HG03066 (cell line): ENCODE data around the gene PLGRKT.
"Not testable (repeated sequence)": the region's sequence is repeated elsewhere in the genome, so short reads cannot be mapped to it uniquely, and the experiment has no call there.

Experiments used
- ATAC-seq: cut with Tn5 transposase; IDR thresholded peaks from one replicate; pipeline ENCODE4 v1.9.1; 2021; ENCODE audit warnings: low read depth; ENCODE audit not compliant: unreplicated experiment

Gene PLGRKT

DNA sequence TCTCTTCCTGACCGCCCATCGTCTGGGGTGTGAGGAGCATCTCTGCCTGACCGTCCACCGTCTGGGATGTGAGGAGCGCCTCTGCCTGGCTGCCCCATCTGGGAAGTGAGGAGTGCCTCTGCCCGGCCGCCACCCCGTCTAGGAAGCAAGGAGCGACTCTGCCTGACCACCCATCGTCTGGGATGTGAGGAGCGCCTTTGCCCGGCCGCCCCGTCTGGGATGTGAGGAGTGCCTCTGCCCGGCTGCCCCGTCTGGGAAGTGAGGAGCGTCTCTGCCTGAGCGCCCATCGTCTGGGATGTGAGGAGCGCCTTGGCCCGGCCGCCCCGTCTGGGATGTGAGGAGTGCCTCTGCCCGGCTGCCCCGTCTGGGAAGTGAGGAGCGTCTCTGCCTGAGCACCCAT, 4.4 kb downstream of the PLGRKT start:
- not testable (repeated sequence) for ATAC-seq

DNA sequence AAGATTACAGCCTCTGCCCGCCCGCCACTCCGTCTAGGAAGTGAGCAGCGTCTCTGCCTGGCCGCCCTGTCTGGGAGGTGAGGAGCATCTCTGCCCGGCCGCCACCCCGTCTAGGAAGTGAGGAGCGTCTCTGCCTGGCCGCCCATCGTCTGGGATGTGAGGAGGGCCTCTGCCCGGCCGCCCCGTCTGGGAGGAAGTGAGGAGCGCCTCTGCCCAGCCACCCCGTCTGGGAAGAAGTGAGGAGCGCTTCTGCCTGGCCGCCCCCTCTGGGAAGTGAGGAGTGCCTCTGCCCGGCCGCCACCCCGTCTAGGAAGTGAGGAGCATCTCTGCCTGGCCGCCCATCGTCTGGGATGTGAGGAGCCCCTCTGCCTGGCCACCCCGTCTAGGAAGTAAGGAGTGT, 4.8 kb downstream of the PLGRKT start:
- not testable (repeated sequence) for ATAC-seq

DNA sequence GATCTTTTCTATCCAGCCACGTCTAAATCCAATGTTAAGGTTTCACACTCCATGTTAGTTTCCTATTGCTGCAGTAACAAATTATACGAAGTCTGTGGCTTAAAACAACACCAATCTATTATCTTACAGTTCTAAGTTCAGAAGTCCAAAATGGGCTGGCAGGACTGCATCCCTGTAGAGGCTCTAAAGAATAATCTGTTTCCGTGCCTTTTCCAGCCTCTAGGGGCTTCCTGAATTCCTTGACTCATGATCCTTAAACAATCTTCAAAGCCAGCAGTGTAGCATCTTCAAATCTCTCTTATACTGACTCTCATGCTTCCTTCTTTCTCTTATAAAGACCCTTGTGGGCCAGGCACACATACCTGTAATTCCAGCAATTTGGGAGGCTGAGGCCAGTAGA, 6.8 kb downstream of the PLGRKT start:
- no peak for ATAC-seq

DNA sequence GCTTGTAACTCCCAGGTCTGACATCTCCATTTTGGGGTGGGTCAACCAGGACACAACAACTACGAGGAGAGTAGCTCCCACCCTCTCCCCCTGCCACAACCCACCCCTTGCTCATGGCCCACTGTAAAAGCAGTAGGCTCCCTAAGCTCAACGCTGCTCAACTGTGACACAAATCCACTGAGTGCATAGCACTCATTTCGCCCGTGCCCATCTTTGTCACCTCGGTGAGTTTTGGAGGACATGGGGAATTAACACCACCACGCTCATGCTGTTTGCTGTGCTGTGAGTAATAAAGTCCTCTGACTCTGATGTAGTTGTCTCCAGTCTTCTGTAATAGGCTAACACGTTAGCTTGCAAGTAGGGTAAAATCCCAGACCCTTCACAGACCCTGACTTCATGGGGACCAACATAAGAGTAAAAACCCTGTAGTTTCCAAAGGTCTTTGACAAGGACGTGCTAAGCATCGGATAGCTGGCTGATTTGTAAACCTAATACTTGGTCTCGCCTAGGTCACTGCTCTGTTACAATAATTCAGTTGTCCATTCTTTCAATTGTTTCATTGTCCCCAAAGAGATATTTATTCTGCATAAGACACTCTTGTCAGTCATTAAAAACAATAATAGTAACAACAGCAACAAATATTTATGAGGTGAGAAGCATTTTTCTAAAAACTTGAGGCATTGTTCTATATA, 7.7 kb downstream of the PLGRKT start:
- no peak for ATAC-seq

DNA sequence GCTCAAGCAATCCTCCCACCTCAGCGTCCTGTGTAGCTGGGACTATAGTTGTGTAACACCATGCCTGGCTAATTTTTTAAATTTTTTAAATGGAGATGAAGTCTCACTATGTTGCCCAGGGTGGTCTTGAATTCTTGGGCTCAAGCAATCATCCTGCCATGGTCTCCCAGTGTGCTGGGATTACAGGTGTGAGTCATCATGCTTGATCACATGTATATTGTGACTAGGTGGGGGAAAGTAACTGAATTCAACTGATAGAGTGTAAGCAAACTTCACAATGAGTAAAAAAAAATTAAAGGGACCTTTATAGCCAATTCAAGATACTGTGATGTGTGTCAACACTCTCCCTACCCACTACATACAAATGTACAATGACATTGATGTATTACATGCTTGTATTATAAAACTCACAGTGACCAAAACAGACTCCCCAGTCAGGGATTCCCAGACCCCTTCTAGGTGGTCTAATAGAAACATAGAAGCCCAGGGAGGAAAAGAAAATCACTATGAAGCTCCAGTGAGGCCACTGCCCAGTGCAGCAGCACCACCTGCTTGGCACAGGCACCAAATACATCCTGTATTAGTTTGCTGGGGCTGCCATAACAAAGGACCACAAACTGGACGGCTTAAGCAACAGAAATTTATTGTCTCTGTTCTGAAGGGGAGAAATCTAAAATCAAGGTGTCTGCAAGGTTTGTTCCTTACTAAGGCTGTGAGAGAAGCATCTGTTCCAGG, 8.8 kb downstream of the PLGRKT start:
- ATAC-seq, result no peak

DNA sequence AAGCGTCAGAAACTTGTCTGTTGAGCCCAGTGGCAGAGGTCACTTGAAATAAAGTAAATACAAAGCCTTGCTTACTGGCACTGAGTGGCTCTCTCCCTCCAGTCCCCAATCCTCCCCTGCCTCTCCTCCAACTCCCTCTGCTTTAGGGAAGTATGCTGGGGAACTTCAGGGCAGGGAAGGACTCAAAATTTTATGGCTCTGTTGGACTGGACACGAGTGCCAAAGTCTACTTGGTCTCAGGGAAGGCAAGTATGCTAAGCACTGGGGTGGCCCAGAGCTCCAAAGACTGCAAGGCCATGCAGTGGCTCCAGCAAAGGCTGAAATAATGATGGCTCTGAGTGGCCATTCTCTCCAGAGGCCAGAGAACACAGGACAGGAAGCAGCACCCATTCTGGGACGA, 9.6 kb downstream of the PLGRKT start:
- no peak for ATAC-seq

DNA sequence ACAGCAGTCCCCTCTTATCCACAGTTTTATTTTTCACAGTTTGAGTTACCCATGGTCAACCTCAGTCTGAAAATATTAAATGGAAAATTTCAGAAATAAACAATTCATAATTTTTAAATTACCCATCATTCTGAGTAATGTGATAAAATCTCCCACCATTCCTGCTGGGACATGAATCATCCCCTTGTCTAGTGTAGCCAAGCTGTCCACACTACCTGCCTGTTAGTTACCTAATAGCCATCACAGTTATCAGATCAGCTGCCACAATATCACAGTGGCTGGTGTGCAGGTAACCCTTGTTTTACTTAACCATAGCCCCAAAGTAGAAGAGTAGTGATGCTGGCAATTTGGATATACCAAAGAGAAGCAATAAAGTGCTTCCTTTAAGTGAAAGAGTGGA, 10.7 kb downstream of the PLGRKT start:
- ATAC-seq, result no peak

DNA sequence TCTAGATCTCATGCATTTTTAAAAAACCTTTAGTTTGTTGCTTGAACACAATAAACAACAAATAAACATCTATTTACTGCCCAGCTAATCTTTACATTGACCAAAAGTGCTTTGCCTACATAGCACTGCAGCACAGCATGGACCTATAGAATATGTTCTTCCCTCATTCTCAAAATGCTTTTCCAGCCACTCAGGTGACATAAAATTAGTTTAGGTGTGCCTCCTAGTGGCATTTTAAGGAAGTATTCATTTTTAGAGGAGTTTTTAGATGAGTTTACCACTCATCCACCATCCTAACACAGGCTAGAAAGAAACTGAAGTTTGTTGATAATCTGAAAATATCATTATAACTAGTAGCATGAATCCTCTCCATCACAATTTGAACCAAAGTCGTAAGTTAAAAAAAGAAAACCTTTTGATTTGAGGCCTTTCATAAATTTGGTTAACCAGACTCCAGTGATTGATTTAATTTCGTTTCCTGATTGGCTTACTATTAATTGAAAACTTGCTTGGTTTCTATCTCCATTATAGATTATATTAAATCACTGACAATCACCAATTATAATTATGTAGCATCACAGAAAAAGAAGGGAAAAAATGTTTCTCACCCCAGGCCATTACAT, 12.6 kb downstream of the PLGRKT start:
- ATAC-seq, result no peak

DNA sequence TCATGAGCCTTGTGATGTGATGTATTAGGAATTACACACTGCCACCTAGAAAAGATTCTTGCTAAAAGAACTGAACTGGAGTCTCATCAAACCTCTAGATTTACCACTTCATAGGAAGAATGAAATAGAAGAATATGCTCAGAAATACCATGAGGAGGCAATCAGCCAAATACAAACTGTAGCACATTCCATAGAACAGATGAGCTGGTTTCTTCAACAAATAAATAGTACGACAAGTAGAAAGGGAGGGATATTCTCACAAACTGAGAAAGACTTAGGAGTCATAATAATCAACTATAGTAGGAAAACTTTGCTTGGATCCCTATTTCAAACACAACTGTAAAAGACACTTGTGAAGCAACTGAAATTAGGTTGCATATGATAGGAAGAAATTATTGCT, 15.4 kb downstream of the PLGRKT start:
- ATAC-seq, result no peak

DNA sequence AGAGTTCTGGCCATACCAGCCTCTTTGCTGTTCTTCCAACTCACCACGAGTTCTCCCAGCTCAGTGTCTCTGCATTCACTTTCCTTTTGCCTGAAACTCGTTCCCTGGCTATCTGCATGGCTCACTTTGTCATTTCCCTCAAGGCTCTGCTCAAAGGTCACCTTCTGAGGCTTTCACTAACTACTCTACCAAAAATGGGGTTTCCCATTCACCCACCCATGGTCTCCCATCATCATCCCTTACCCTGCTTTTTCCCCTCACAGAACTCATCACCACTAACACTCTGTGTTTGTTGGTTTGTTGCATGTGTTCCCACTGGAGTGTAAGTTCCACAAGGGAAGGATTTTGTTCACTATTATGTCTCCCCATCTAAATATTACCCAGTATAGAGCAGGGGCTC, 16.6 kb downstream of the PLGRKT start:
- ATAC-seq, result no peak

DNA sequence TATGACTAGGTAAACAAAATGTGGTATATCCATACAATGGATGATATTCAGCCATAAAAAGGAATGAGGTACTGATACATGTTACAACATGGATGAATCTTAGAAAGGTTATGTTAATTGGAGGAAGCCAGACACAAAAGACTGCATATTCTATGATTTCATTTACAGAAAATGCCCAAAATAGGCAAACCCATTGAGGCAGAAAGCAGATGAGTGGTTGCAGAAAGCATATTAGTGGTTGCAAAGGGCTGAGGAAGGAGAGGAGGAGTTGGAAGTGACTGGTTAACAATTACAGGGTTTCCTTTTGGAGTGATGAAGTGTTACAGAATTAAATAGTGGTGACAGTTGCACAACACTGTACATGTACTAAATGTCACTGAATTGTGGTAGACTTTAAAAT, 17.7 kb downstream of the PLGRKT start:
- no peak for ATAC-seq

DNA sequence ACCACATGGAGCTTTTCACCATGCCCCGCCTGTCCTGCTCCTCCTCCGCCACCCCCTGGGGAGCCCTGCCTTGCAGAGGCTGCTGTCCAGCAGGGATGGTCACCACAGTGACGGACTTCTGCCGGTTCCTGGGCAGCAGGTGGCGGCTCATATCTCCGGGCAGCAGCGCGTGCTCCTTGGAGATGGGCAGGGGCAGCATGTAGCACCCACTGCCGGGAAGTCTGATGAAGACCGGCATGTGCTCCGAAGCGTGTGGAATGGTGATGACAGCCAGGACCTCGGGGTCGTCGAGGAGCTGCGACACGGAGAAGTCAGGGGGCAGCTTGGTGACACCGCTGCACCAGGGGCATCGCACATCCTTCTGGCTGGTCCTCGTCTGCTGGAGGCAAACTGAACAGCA, 19.2 kb downstream of the PLGRKT start:
- no peak for ATAC-seq

DNA sequence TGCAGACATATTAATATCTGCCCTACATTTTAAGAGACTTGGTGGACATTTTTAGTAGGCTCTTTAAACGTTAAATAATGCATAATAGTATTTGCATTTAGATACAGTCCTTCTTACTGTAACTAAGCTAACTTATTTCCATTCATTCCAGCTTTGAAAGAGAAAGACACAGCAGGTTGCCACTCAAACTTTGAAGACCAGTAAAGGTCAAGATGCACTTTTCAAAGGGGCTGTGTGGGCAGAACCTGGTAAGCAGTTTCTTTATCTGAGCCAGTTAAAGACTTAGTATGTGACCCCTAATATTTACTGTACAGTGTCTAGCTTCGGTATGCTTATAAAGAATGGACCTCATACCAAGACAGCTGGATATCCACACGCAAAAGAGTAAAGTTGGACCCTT, 20.8 kb downstream of the PLGRKT start:
- no peak for ATAC-seq

DNA sequence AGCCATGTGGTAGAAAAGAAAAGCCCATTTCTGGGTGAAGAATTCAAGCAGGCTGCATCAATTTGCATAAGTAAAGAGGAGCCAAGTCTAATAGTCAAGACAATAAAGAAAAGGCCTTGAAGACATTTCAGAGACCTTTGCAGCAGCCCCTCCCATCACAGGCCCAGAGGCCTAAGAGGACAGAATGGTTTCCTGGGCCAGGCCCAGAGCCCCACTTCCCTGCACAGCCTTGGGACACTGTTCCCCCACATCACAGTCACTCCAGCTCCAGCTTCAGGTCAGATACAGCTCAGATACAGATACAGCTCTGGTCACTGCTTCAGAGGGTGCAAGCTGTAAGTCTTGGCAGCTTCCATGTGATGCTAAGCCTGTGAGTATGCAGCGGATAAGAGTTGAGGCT, 29.1 kb downstream of the PLGRKT start:
- no peak for ATAC-seq

DNA sequence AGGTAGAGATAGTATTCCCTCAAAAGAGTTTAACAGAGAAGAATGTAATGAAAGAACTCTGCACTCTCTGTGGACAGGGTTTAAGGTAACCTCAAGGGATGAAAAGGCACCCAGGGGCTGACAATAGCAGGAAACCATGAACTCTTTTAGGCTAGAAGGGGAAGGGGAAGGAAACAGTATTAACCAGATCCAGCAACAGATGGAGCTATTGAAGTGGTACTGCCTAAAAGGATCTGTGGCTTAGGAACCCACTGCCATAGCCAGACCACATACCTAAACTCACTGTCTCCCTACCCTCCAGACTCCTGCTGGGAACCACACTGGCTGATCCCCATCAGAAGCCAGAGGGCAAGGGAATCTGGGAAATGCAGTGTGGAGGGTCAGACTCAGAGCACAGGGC, 35.5 kb downstream of the PLGRKT start:
- ATAC-seq, result no peak

DNA sequence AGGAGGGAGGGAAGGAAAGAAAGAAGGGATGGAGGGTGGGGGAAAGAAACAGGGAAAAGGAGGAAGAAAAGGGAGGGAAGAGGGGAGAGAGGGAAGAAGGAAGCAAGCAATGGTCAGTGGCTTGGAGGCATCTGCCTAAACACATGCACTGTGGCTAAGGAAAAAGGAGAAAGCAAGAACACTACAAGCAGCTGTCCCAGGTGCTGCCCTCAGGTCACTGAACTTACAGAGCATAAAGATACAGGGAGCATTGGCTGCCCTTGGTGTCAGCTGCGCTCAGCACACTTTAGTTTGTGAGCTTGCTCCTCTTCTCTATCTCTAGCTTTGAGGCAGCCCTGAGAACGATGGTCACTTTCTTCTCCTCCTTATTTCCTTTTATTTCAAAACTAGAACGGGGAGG, 40.2 kb downstream of the PLGRKT start:
- ATAC-seq, result not testable (repeated sequence)

DNA sequence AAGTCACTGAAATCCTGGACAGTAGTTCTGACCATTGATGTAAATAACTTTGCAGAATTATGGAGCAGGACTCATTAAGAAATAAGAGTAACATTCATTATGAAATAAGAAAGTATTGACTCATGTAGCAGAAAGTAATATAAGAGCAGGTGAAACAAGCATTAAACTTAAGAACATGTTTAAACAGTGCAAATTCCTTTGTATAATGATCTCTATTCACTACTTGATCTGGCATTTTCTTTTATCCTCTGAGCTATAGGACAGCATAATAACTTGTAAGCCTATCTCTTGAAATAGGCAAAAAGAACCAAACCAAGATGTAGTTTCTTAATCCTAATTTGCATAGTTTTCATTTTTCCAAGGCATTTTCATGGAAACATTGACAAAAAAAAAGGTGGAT, 42.3 kb downstream of the PLGRKT start:
- ATAC-seq, result no peak

DNA sequence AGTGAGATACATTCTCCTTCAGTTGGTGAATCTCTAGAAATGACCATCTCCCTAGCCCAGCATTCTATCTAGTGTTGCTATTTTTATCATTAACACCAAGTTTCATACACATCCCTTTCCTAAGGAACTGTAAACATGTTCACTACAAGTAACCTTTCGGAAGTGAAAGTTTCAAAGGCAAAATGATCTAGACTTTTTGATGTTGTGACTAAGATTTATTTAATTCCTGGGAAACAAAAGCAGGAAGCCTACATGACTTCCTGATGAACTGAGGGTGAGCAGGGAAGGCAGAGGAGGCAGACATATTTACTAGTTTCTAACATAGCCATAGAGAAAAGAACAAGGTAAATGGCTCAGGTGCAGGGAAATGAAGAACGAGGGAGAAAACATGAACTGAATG, 43.7 kb downstream of the PLGRKT start:
- ATAC-seq, result not testable (repeated sequence)

DNA sequence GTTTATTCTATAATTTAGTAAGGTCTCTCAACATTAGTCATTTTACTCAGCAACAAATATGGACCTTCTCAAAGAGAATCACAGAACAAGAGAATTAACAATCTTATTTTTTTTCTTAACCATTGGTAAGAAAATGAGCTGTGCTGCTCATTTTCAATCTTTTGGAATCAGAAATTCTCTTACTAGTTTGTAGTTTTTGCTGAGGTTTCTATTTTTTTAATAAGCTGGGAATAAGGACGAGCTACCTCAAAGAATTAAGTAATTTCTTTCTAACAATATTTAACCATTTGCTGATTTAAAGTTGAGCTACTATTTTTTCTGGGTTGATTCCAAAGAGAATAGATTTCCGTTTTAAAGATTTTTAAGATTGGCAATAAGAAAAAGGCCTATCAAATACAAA, 44.2 kb downstream of the PLGRKT start:
- ATAC-seq, result no peak

DNA sequence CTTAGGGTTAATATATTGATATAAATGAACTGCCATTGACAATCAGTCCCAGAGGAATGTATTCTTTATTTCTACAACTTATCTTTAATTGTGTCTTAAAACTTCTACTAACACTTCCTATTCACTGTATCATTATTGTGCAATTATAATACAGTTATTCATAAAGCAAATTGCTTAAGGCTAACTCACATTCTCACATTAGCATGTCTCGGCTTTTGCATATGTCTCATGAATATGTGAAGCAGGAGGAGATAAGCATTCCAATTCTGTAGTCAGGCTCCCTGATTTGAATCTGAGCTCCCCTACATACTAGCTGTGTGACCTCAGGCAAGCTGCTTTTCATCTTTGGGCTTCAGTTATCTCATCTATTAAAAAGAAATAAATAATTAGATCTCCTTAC, 45.4 kb downstream of the PLGRKT start:
- no peak for ATAC-seq

DNA sequence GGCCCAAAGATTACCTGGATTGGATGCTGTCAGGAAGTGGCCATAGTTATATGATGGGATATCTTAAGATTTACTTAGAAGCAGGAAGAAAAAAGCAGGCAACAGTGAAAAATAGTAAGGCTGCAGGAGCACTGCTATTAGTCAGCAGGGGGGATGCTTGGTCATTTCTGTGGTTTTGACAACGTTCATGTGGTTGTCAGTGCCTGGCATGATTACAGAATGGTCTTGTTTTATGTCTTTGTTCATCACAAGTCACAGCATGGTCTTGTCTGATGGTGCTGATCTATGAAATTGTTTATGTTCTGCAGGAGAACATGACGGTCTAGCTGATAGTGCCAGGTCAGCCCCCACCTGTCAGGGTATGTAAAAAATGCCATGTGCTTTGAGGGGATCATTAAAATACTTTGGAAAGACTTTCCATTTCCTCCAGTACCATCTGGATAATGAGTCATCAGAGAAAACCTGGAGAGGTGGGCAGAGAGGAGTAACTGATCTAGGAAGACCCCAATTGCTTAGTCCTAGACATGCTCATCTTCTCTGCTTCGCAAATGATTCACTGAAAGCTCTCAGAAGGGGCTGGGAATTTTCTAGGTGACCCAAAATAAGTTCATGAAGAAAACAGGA, 48.5 kb downstream of the PLGRKT start:
- ATAC-seq, result no peak
